ENCODE measurements around the gene ATP10A.
A peak's percentile ranks its signal among the peaks of the same experiment; 100 is the strongest.
"Not testable (repeated sequence)": the region's sequence is repeated elsewhere in the genome, so short reads cannot be mapped to it uniquely, and the experiment has no call there.

ATP10A gene

DNA sequence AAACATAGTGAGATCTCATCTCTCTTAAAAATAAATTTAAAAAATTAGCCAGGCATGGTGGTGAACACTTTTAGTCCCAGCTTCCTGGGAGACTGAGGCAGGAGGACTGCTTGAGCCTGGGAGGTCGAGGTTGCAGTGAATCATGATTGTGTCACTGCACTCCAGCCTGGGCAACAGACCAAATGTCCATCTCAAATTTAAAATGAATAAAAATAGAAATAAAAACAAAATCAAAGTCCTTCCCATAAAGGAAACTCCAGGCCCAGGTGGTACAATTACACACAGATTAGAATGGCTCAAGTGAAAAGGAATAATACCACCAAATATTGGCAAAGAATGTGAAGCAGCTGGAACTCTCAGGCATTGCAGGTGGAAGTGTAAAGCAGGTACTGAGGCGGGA, 19.3 kb upstream of the ATP10A start:
- DNase-seq (ENCODE audit: low spot score), result no peak

DNA sequence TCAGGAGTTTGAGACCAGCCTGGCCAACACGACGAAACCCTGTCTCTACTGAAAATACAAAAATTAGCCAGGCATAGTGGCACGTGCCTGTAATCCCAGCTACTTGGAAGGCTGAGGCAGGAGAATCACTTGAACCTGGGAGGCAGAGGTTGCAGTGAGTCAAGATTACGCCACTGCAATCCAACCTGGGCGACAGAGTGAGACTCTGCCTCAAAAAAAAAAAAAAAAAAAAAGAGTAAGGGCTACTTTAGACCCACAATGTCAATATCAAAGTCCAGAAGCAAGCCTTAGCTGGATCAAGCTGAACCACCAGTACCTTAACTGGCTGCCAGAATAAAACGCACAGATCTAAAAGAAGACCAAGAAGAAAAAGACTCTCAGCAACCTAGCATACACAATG, 17.8 kb upstream of the ATP10A start:
- DNase-seq (ENCODE audit: low spot score), result not testable (repeated sequence)

GRCh38 chr15:25880411-25880810, 17.3 kb upstream of the ATP10A start:
- no peak for DNase-seq (ENCODE audit: low spot score)

DNA sequence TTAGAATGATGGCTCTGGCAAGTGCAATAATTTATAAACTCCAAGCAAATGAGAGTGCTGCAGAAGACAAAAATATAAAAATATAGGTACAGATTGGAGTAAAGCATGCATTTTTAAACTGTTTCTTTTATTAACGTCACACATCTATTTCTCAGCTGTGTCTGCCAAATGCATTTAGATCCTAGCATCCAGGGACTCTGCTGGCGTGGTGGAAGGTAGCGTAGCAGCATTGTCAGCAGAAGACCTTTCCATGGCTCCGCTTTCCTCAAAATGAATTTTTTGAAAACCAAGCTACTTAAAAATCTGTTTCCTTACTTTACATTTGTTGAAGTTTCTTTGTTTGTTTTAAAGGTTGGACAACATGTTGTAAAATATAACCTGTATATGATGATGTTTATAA, 16.3 kb upstream of the ATP10A start:
- DNase-seq (ENCODE audit: low spot score), result no peak

GRCh38 chr15:25877681-25878080, 14.6 kb upstream of the ATP10A start:
- no peak for DNase-seq (ENCODE audit: low spot score)

DNA sequence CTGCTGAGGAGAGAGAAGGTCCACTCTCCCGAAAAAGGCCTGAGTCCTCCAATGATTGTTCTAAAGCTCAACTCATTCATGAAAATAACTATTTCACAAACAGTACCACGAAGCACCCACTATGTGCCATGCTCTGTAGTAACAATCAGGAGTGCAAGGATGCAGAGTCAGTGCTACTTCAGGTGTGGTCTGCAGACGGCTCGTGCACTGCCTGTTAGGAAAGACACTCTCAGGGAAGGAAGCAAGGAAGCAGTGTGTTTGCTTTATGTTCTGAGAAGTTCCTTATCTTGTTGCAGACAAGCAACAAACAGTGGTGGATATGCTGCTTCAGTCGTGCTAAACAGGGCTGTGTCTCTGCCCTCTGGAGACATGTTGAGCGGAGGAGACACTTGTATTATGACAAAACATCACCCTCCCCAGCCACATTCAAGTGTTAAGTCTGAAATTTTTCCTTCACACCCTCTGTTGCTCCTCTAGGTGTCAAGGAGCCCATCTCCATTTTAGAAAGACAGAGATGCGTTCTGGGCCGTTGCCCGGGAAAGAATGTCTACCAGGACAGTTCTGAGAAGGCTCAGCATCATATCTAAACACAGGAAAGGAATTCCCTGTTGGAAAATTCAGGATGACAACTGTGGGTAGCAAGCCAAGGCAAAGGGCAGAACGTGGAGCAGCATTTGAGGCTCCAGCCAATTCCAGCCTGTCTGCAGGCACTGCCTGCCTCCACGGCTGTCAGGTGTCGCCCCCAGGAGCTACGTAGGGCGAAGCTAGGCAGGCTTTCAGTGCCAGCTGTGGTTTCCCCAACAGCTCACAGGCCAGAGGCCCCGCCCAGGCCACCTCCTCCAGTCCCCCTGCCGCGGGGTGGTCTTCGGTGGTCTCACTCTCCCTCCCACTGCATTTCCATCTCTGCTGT, 13.4 kb upstream of the ATP10A start:
- DNase-seq (ENCODE audit: low spot score), result no peak

DNA sequence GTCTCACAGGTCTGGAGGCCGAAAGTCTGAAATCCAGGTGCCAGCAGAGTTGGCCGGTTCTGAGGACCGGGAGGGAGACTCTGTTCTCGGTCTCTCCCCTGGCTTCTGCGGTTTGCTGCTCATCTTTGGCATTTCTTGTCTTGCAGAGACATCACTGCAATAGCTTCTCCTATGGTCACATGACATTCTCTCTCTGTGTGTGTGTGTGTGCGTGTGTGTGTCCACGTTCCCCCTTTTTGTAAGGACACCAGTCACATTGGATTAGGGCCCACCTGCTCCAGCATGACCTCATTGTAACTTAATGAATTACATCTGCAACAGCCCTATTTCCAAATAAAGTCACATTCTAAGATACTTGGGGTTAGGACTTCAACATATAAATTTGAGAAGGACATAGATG, 12.4 kb upstream of the ATP10A start:
- DNase-seq (ENCODE audit: low spot score), result no peak

DNA sequence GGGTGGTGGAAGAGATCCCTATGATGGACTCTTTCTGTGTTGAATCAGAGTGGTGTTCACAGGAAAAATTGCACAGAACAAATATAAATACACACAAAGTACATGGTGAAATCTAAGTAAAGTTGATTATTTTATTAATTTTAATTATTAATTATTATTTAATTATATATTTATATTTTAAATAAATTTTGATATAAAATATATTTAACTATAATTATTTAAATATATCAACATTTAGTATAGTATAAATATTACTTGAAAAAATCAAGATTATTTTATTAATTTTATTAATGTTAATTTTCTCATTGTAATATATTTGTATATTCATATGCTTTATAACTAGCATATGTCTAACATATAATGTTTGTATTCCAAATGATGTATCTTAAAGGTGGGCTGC, 11.3 kb upstream of the ATP10A start:
- no peak for DNase-seq (ENCODE audit: low spot score)

- no peak for DNase-seq (ENCODE audit: low spot score)
Observed at GRCh38 chr15:25871403-25871802, 8.3 kb upstream of the ATP10A start.

GRCh38 chr15:25870938-25871337, 7.8 kb upstream of the ATP10A start:
- DNase-seq (ENCODE audit: low spot score), result no peak

GRCh38 chr15:25869701-25870100, 6.6 kb upstream of the ATP10A start:
- DNase-seq (ENCODE audit: low spot score), result no peak

GRCh38 chr15:25866874-25867273, 3.7 kb upstream of the ATP10A start:
- DNase-seq (ENCODE audit: low spot score), result no peak

DNA sequence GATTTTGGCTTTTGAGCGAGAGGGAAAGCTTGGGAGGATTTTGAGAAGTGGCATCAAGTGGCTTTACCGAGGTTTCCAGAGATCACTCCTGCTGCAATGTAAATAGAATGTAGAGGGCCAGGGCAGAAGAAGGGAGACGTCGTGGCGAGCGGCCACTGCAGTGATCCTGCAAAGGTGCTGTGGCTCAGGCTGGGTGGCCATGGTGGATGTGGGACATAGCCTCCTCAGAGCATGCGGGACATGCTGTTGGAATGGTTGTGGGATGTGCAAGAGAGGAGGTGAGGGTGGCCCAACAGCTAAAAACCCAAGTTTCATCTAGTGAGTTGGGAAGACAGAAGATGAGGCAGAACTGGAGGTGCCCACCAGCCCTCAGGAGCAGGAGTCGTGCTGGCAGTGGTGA, 3.1 kb upstream of the ATP10A start:
- no peak for DNase-seq (ENCODE audit: low spot score)

- DNase-seq (ENCODE audit: low spot score), result no peak
Observed at GRCh38 chr15:25864966-25865365, 1.8 kb upstream of the ATP10A start.

GRCh38 chr15:25863968-25864580, 947 bp upstream of the ATP10A start:
- DNase-seq (ENCODE audit: low spot score), result no peak

DNA sequence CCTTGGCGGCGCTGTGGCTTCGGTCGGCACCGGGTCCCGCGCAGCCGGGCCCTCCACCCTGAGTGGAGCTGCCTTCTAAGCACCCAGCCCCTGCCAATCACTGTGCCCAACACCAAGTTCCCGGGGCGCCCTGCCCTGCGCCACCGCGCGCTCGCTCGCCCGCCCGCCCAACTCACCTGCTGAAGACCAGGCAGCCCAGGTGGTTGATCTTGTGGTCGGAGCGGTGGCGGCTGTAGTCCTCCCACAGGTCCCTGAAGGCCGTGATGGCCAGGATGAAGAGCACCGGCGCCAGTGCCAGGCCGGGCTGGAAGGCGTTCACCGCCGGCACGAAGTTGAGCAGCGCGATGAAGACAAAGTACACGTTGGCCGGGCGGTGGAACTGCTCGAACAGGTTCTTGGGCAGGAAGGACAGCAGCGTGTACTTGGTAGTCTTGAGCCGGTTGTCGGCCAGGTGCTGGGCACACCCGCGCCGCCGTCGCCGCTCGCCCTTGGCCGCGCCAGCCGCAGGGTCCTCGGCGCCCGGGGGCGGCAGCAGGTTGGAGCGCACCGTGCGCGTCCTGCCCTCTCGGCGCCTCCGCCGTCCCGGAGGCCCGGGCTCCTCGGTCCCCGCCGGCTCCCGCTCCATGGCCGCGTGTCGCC, 536 bp downstream of the ATP10A start:
- DNase-seq (ENCODE audit: low spot score), result peak; percentile 63

- DNase-seq (ENCODE audit: low spot score), result peak; percentile 15
Observed at GRCh38 chr15:25862071-25862471, 1.1 kb downstream of the ATP10A start.

GRCh38 chr15:25860885-25861866, 2.0 kb downstream of the ATP10A start:
- peak; percentile 44 for DNase-seq (ENCODE audit: low spot score)

- DNase-seq (ENCODE audit: low spot score), result peak; percentile 56
Observed at GRCh38 chr15:25859838-25860645, 3.1 kb downstream of the ATP10A start.

DNA sequence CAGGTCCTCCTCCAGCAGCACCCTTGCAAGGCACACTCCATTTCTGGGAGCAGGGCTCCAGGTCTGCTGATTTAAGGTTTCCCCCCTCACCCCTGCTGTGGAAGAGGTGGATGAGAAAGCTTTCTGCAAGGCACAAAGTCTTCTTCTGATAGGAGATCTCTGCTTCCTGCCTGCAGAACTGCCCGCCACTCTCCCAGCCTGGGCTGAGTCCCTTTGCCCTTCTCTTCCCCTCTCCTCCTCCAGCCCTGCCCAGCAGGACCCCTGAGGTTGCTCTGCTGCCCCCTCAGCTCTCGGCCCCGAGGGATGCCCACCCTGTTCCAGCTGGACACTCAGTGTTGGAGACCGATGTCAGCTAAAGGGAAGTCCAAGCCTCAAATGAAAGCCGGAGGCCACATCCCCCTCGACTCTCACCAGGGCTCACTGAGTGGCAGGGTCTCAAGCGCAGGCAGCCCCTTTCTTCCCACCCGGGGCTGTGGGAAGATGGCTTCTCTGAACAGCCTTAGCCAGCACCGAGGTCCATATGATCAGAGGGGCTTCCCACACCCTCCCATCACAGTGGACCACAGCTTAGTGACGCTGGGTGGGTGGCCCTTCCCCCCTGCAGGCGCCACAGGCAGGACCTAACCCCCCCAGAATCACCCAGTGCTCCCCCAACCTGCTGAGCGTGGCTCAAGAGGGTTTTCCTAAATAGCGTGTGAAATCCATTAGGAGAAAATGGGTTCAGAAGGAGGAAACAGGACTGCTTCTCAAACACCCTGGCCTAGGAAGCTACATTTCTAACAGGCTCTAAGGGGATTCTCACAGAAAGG, 4.0 kb downstream of the ATP10A start:
- DNase-seq (ENCODE audit: low spot score), result no peak
